Neural crest cell (in vitro differentiated cells): ENCODE measurements around the gene SLC25A21. TPM values are rescaled to one million over a fixed set of nuclear protein-coding genes. Genes with fewer than 3 reads are reported as not detected.

ENCODE experiments used
- DNase-seq: peaks from one replicate; pipeline ENCODE4 v3.0.0; 2021; ENCODE audit warnings: low read depth, mixed read lengths, low spot score
- H3K27ac Mint-ChIP-seq: one replicate; pipeline ENCODE4 v1.8.0; 2021; ENCODE audit warnings: mild to moderate bottlenecking, mixed read lengths; ENCODE audit not compliant: unreplicated experiment
- H3K27me3 Mint-ChIP-seq: 2 replicates; pipeline ENCODE4 v1.8.0; 2021; ENCODE audit warnings: low read depth, mild to moderate bottlenecking, mixed read lengths
- H3K36me3 Mint-ChIP-seq: 2 replicates; pipeline ENCODE4 v1.8.0; 2021; ENCODE audit warnings: low read depth, mild to moderate bottlenecking, mixed read lengths
- H3K4me1 Mint-ChIP-seq: 2 replicates; pipeline ENCODE4 v1.8.0; 2021; ENCODE audit warnings: mixed read lengths
- H3K4me3 Mint-ChIP-seq: one replicate; pipeline ENCODE4 v1.8.0; 2021; ENCODE audit warnings: mild to moderate bottlenecking, mixed read lengths
- H3K9me3 Mint-ChIP-seq: 2 replicates; pipeline ENCODE4 v1.8.0; 2021; ENCODE audit warnings: mixed read lengths
- total RNA-seq: library from RNA; stranded (reverse); gene quantifications from 2 replicates; pipeline ENCODE4 v1.2.1, GENCODE V29; 2021
- TF ChIP-seq, protein P1 (sequence below): fragments of 200-600 bp; sonication (generic); conservative IDR thresholded peaks from 2 replicates; pipeline ENCODE4 v1.5.0; 2021; ENCODE audit warnings: antibody characterized with exemption, mild to moderate bottlenecking

The SLC25A21 gene
- total RNA-seq, 1 donor from 2014 or later, result 2.2 TPM

DNA sequence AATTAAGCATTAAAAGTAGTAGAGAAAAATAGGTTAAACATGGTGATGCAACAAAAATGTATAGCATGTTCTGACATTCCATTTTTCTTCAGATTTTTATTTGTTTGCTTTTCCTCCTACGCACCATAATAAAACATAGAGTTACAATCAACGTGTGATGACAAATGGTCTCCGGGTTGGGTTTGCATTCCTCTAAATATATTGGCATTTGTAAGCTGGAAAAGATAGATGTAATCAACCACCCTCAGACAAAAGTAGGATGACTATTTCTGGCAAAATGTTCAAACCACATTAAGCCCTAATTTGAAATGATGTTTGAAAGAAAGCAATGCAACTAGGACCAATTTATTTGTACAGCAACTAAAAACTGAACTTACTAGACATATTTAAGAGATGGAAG is 58.4 kb downstream of the SLC25A21 start:
- no peaks in the 10 kb centered on the region for H3K27me3 Mint-ChIP-seq
- TF ChIP-seq, protein P1, sequence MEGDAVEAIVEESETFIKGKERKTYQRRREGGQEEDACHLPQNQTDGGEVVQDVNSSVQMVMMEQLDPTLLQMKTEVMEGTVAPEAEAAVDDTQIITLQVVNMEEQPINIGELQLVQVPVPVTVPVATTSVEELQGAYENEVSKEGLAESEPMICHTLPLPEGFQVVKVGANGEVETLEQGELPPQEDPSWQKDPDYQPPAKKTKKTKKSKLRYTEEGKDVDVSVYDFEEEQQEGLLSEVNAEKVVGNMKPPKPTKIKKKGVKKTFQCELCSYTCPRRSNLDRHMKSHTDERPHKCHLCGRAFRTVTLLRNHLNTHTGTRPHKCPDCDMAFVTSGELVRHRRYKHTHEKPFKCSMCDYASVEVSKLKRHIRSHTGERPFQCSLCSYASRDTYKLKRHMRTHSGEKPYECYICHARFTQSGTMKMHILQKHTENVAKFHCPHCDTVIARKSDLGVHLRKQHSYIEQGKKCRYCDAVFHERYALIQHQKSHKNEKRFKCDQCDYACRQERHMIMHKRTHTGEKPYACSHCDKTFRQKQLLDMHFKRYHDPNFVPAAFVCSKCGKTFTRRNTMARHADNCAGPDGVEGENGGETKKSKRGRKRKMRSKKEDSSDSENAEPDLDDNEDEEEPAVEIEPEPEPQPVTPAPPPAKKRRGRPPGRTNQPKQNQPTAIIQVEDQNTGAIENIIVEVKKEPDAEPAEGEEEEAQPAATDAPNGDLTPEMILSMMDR, result no peak
- no peaks in the 10 kb centered on the region for H3K4me1 Mint-ChIP-seq
- H3K27ac Mint-ChIP-seq, result no peak overlapping the region
- H3K36me3 Mint-ChIP-seq, result peaks cover 3% of the 10 kb centered on the region
- DNase-seq, result no peak
- H3K4me3 Mint-ChIP-seq, result no peak overlapping the region
- H3K9me3 Mint-ChIP-seq, result peaks cover 3% of the 10 kb centered on the region

DNA sequence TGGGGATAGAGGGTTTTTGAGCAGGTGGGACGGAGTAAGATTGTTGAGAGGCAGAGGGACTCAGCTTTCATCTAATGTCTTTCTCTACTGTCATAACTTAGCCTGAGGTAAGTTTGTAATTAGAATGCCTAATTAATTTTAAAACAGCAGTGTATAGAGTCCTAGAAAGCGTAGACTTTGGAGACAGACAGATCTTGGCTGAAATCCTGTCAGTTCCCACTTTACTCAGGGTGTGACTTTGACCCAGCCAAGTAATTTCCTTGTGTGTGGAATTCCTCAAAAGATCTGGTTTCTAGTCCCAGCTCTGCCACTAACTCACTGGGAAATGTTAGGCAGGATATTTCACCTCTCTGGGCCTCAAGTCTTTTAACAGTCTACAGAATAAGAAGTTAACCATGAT is 74.3 kb downstream of the SLC25A21 start:
- H3K4me3 Mint-ChIP-seq, result no peak overlapping the region
- H3K9me3 Mint-ChIP-seq, result no peaks in the 10 kb centered on the region
- no peaks in the 10 kb centered on the region for H3K27me3 Mint-ChIP-seq
- no peaks in the 10 kb centered on the region for H3K4me1 Mint-ChIP-seq
- no peaks in the 10 kb centered on the region for H3K36me3 Mint-ChIP-seq
- DNase-seq, result no peak
- H3K27ac Mint-ChIP-seq, result no peak overlapping the region
- TF ChIP-seq, protein P1, result no peak

DNA sequence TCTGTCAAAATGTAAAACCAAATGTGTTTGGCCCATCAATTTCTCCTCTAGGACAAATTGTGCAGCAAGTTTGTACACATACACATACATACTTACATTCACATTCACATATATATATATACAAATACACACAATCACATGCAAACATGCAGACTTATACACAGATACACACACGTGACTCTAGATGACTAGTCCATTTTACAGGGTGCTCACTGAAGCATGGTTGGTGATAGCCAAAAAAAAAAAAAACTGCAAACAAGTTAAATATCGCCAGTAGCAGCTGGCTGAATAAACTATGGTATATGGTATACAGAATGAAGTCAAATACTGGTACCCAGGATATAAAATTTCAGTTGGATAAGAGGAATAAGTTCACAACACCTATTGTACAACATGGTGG is 77.9 kb downstream of the SLC25A21 start:
- Mint-ChIP-seq H3K27me3 (no peaks in the 10 kb centered on the region), H3K4me3 (no peak overlapping the region), H3K27ac (no peak overlapping the region), H3K4me1 (no peaks in the 10 kb centered on the region), H3K9me3 (no peaks in the 10 kb centered on the region), H3K36me3 (no peaks in the 10 kb centered on the region)
- TF ChIP-seq, protein P1, result no peak
- DNase-seq, result no peak

DNA sequence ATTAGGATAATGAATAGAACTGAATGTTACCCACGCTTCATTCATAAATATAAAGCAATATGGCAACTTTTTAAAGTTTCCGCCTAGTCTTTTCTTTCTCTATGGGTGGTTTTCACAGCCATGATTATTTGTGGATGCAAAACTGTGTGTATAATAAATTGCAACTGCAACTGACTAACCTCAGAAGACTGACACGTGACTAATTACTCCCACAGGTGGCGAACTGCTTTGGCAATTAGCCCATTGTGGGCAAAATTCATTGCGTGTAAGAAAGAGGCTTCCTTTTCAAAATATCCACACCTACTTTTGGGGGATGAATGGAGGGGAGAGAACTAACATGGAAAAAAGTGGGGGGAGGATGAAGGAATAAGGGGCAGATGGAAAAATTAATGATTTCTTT is 79.0 kb downstream of the SLC25A21 start:
- Mint-ChIP-seq H3K36me3 (no peaks in the 10 kb centered on the region), H3K27ac (no peak overlapping the region), H3K9me3 (no peaks in the 10 kb centered on the region), H3K4me3 (no peak overlapping the region), H3K27me3 (no peaks in the 10 kb centered on the region), H3K4me1 (no peaks in the 10 kb centered on the region)
- DNase-seq, result no peak
- TF ChIP-seq, protein P1, result no peak

DNA sequence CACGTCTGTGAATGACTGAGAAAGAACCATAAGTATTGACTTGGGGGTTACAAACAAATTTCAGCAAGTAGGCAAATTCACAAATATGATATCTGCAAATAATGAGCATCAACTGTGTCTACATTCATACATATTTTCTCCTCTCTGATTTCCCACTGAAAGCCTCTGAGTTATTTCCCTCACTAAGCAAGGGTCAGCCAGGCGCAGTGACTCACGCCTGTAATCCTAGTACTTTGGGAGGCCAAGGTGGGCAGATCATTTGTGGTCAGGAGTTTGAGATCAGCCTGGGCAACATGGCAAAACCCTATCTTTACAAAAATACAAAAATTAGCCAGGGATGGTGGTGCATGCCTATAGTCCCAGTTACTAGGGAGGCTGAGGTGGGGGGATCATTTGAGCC is 80.8 kb downstream of the SLC25A21 start:
- H3K9me3 Mint-ChIP-seq, result no peaks in the 10 kb centered on the region
- no peaks in the 10 kb centered on the region for H3K36me3 Mint-ChIP-seq
- DNase-seq, result no peak
- no peak overlapping the region for H3K27ac Mint-ChIP-seq
- no peaks in the 10 kb centered on the region for H3K27me3 Mint-ChIP-seq
- H3K4me3 Mint-ChIP-seq, result no peak overlapping the region
- H3K4me1 Mint-ChIP-seq, result no peaks in the 10 kb centered on the region
- TF ChIP-seq, protein P1, result no peak

DNA sequence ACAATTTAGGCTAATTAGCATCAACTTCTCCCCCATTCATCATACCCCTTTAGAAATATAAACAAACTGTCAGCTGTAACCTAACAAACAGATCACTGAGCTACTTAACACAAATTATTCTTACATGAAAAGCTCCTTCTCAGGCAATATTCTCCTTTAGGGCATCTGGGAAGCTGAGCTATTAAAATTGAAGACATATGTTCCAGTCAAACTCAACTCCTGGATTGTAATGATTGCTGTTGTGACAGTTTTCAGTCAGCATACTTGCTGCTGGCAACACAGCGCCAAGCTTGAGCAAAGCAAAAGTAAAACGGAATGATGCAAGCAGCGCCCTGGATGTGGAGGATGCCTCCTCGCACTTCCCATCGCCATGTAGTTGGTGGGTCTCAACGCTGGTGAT is 82.4 kb downstream of the SLC25A21 start:
- Mint-ChIP-seq H3K36me3 (no peaks in the 10 kb centered on the region), H3K9me3 (no peaks in the 10 kb centered on the region)
- TF ChIP-seq, protein P1, result no peak

More for the DNA sequence above, 82.4 kb downstream of the SLC25A21 start:
- DNase-seq, result no peak
- no peaks in the 10 kb centered on the region for H3K4me1 Mint-ChIP-seq
- no peak overlapping the region for H3K27ac Mint-ChIP-seq
- no peak overlapping the region for H3K4me3 Mint-ChIP-seq
- no peaks in the 10 kb centered on the region for H3K27me3 Mint-ChIP-seq
